GM19372 (cell line): Measurements from ENCODE around the gene INSR.

Experiments used
- ATAC-seq: cut with Tn5 transposase; IDR thresholded peaks from one replicate; pipeline ENCODE4 v1.9.1; 2021; ENCODE audit warnings: mild to moderate bottlenecking, low read depth, moderate library complexity; ENCODE audit not compliant: unreplicated experiment

The INSR gene

DNA sequence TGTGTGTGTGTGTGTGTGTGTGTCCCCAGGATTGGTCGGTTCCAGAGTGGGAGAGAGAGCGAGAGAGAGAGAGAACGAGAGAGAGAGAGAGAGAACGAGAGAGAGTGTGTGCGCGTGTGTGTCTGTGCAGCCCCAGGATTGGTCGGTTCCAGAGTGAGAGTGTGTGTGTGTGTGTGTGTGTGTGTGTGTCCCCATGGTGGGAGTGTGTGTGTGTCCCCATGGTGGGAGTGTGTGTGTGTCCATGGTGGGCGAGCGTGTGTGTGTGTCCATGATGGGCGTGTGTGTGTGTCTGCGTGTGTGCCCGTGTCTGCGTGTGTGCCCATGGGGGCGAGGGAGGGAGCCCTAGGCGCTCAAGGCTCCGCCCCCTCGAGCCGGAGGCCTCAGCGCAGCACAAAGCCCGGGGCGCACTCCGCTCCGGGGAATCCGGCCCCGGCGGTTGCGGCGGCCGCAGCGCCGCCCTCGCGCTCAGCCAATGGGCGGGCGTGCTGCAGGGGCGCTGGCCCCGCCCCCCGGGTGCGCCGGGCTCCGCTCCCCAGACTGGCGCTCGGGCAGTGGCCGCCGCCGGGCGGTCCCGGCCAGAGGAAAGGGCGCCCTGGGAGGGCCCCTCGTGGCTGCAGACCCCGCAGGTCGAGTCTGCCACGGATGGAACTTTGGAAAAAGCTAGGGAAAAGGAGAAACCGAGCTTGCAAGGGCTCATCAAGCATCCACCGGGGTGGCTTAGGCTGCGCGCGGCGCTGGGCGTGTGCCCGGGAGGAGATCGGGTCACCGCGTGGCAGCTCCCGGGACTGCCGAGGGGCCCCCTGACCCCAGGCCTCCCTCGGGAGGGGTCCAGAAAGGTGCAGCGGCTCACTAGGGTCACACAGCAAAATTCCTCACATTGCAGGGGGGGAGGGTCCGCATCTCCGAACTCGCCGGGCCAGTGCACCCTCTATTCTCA is 96.2 kb downstream of the INSR start:
- peak; percentile 81 for ATAC-seq

- peak; percentile 60 for ATAC-seq
Measured at GRCh38 chr19:7197119-7197759, 97.0 kb downstream of the INSR start.

GRCh38 chr19:7196763-7197118 is 97.5 kb downstream of the INSR start:
- no peak for ATAC-seq

- ATAC-seq = no peak
Measured at GRCh38 chr19:7195046-7195445, 99.2 kb downstream of the INSR start.

DNA sequence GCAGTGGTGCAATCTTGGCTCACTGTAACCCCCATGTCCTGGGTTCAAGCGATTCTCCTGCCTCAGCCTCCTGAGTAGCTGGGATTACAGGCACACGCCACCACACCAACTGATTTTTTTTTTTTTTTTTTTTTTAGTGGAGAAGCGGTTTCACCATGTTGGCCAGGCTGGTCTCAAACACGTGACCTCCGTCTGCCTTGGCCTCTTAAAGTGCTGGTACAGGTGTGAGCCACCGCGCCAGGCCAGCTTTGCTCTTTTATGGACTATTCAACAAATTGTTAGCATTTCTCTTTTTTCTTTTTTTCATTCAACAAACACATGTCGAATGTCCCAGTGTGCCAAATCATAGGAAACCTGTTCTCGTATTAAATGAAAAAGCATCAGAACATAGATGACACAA is 99.6 kb downstream of the INSR start:
- ATAC-seq = no peak

DNA sequence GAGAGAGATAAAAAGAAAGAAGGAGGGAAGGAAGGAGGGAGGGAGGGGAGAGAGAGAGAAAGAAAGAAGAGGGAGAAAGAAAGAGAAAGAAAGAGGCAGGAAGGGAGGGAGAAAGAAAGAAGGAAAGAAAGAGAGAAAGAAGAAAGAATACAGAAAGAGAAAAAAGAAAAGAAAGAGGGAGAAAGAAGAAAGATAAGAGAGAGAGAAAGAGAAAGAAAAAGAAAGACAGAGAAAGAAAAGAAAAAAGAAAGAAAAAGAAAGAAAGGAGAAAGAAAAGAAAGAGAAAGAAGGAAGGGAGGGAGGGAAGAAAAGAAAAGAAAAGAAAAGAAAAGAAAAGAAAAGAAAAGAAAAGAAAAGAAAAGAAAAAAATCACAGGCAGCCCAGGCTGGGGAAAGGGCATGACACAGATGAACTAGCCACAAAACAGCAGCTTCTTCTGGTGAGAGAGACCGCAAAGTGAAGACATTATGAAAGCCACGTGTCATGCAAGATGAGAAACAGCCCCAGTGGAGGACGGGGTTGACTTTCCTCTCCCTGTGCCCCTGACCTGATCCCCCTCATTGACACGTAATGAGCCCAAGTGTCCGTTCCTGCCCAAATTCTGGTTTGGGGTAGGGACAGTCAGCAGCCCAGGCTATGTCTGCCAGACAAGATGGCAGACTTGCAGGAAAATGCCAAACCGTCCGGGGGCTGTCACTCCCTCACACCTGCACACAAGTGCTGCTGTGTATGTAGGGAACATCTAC is 102.1 kb downstream of the INSR start:
- no peak for ATAC-seq

DNA sequence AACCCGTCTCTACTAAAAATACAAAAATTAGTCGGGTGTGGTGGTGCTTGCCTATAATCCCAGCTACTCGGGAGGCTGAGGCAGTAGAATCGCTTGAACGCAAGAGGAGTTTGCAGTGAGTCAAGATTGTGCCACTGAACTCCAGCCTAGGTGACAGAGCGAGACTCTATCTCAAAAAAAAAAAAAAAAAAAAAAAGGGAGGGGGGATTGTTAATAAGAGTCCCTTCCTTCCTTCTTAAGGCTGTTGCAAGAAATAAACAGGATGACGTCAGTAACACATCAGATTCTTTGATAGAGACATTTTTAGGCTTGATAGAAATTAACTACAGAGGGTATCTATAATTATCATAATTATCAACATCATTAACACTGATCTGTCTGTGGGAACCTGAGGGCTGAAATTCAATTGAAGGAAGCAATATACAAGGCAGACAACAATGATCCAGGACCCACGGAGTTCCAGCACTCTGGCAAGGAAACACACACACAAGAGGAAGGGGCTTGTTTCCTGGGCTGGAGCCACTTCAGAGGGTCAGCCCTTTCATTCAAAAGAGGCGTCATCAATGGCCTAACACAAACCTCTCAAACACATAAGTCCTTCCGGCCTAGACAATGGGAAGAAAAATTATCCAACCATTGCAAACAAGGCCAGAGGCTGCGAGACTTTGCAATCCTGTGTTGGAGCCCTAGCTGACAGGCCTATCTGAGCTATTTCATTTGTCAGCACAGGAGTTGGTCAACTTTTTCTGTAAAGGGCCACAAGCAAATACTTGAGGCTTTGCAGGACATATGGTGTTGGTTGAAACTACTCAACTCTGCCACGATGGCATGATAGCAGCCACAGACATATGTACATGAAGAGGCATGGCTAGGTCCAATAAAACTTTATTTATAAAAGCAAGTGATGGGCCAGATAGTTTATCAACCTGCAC is 105.2 kb downstream of the INSR start:
- ATAC-seq = no peak

DNA sequence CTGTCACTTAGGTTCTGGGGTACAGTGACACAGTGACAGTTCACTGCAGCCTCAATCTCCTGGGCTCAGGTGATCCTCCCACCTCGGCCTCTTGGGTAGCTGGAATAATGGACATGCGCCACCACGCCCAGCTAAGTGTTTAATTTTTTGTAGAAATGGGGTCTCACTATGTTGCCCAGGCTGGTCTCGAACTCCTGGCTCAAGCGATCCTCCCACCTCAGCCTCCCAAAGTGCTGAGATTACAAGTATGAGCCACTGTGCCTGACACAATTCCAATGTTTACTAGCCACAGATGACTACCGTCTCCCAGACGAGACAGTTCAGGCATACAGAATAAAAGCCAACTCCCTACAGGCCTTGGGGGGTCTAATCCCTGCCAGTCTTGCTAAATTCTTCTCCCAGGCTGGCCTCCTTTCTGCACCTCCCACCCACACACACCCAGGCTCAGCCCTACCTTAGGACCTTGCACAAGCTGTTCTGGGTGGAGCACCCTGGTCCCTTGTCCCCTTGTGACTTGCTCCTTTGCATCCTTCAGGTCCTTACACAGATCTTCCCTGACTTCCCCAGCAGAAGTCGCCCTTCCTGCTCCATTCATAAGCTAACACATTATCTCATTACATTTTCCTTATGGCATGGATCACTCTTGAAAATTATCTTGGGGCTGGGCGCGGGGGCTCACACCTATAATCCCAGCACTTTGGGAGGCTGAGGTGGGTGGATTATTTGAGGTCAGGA is 106.4 kb downstream of the INSR start:
- ATAC-seq = no peak

DNA sequence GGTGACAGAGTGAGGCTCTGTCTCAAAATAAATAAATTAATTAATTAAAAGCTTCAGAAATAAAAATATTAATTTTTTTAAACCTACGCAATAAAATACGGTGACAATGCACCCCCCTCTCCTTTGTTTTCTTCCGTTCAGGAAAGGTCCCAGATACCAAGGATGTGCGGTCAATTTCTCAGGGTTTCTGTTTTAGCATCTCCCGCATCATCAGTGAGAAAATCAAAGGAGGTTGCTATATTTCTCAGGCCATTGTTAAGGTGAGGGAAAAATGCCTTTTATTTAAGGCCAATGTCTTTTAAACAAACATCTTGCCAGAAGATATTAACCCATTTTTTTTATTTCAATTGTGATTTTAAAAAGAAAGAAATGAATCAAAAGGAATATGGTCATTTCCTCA is 111.7 kb downstream of the INSR start:
- no peak for ATAC-seq

GRCh38 chr19:7179917-7180306 is 114.3 kb downstream of the INSR start:
- no peak for ATAC-seq

GRCh38 chr19:7177926-7178325 is 116.3 kb downstream of the INSR start:
- no peak for ATAC-seq

DNA sequence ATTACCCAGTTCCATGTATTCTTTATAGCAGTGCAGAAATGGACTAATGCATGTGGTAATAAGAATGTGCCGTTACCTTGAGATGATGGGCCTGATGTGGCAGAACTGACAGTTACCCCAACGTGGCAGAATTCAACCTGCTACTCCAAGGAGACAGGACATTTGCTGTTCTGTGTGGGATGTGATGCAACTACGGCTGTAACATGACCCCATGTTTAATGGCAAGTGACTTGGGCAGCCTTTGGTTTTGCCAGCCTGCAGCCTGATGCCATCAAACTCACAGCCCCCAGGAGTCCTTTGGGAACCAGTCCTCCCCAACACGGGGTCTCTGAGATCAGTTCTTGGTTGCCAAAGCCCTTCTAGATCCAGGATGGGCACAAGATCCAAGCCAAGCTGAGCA is 117.4 kb downstream of the INSR start:
- ATAC-seq = no peak

DNA sequence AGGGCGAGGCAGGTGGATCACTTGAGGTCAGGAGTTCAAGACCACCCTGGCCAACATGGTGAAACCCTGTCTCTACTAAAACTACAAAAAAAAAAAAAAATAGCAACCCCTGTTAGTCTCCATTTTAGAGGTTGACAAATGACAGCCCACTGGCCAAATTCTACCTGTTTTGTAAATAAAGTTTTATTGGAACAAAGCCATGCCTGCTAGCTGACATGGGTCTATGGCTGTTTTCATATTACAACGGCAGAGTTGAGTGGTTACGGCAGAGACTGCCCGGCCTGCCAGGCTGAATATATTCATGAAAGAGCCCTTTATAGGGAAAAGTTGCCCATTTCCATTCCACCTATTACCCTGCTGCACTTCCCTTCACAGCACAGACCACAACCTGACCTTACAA is 121.4 kb downstream of the INSR start:
- no peak for ATAC-seq

DNA sequence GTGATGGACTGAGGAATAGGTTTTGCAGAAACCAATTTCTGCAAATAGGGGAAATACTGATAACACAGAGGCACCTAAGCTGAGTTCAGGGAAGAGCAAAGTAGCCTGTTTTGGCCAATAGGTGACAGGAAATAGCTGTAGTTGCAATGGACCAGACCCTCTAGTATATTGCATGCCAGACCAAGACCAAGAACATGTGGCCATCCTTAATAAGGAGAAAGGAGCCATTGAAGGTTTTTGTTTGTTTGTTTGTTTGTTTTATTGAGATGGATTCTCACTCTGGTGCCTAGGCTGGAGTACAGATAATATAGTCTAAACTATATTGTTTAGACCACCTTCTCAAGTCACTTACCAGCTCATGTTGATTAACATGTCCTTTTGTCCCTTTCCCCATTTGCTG is 123.2 kb downstream of the INSR start:
- no peak for ATAC-seq

- ATAC-seq = no peak
Measured at GRCh38 chr19:7168941-7169340, 125.3 kb downstream of the INSR start.

DNA sequence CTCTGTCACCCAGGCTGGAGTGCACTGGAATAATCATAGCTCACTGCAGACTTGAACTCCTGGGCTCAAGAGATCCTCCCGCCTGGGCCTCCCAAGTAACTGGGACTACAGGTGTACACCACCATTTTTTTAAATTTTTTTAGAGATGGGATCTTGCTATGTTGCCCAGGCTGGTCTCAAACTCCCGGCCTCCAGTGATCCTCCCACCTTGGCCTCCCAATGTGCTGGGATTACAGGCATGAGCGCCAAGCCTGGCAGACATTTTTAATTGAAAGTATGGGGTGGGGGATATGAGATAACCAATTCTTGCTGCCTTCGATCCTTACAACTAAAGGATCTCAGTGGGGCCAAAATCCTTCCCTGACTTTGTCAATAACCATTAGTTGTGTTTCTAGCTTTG is 132.9 kb downstream of the INSR start:
- no peak for ATAC-seq

DNA sequence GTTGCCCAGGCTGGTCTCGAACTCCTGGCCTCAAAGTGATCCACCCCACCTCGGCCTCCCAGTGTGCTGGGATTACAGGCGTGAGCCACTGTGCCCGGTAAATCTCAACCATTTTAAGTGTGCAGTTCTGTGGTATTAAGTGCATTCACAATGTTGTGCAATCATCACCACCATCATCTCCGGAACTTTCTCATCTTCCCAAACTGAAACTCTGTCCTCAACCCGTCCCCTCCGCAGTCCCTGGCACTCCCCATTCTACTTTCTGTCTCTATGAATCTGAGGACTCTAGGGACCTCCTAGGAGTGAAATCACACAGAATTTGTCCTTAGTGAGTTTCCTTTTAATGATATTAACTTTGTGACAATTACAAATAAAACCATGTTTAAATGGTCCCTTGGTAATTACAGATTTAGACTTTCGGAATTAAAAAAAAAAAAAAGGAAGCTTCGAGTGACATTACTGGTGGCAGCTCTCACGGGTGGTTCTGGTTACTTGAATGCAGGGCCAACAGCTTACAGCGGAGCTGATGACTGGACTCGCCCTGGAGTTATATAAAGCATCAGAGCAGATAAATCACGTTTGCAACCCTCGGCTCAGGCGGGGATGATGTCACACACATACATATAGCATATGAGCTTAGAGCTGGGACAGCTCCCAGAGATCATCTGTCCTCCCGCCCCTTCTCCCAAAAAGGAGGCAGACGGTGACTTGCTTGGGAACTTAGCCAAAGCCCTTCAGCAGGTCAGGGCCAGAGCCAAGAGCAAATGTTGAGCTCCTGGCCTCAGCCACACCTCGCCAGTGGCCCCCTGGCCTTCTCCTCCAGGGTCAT is 134.9 kb downstream of the INSR start:
- no peak for ATAC-seq

GRCh38 chr19:7153022-7153421 is 141.2 kb downstream of the INSR start:
- no peak for ATAC-seq

GRCh38 chr19:7152568-7152967 is 141.6 kb downstream of the INSR start:
- no peak for ATAC-seq
